ENCODE data around the gene FKBP1C.
"Not testable (repeated sequence)": the region's sequence is repeated elsewhere in the genome, so short reads cannot be mapped to it uniquely, and the experiment has no call there.

FKBP1C gene

DNA sequence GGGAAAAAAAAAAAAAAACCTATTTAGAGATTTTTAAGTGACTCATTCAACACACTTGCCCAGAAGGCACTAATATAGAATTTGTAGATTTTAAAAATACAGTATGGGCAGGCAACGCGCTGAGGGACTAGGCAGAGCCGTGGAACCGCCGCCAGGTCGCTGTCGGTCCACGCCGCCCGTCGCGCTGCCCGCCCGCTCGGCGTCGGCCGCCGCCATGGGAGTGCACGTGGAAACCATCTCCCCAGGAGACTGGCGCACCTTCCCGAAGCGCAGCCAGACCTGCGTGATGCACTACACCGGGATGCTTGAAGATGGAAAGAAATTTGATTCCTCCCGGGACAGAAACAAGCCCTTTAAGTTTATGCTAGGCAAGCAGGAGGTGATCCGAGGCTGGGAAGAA, at the start of gene FKBP1C:
FKBP1C (plus strand) TSS at position 127 of the 400 bp plus-strand sequence.
- not testable (repeated sequence) for H3K9ac ChIP-seq, H3K27me3 ChIP-seq, H3K4me1 ChIP-seq, H3K27ac ChIP-seq, H3K4me3 ChIP-seq, H3K4me2 ChIP-seq, H4K20me1 ChIP-seq, H3K36me3 ChIP-seq
- peaks cover 26% of the 10 kb centered on the region for H3K9me3 ChIP-seq

- not testable (repeated sequence) for H3K27me3 ChIP-seq, H3K4me2 ChIP-seq, H4K20me1 ChIP-seq, H3K9ac ChIP-seq, H3K27ac ChIP-seq, H3K4me3 ChIP-seq, H3K36me3 ChIP-seq, H3K4me1 ChIP-seq
- peaks cover 14% of the 10 kb centered on the region for H3K9me3 ChIP-seq
Observed at GRCh38 chr6:63164047-63164803, 47.0 kb upstream of the FKBP1C start.

GRCh38 chr6:63174173-63174572, 37.1 kb upstream of the FKBP1C start:
- H3K9ac ChIP-seq: no peak overlapping the region
- H3K27me3 ChIP-seq: no peaks in the 10 kb centered on the region
- no peak for TF ChIP-seq Cebpa-rat (IDR thresholded peaks at IDR 0.05)
- H4K20me1 ChIP-seq: no peaks in the 10 kb centered on the region
- H3K36me3 ChIP-seq: no peaks in the 10 kb centered on the region
- H3K4me1 ChIP-seq: no peaks in the 10 kb centered on the region
- no peaks in the 10 kb centered on the region for H3K9me3 ChIP-seq
- H3K4me2 ChIP-seq: no peak overlapping the region
- H3K4me3 ChIP-seq: no peak overlapping the region
- no peak overlapping the region for H3K27ac ChIP-seq

DNA sequence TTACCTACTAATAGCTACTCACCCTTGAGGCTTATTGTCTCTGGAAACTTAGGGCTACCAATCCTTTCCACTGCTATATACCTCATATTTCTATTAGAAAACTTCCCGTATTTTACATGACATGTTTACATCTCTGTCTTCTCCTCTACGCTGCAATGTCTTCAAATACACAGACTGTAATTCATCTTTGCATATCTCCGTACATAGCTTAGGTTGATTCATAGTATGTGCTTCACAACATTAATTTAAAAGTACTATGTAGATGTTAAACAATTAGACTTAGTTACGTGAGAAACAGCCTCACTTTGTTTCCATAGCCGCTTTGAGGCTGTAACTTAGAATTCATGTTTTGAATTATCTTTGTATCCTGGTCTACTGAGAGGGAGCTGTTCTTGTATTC, 35.1 kb upstream of the FKBP1C start:
- no peaks in the 10 kb centered on the region for H3K27me3 ChIP-seq
- H3K9me3 ChIP-seq: no peaks in the 10 kb centered on the region
- no peak overlapping the region for H3K4me3 ChIP-seq
- no peaks in the 10 kb centered on the region for H3K4me1 ChIP-seq
- no peaks in the 10 kb centered on the region for H3K36me3 ChIP-seq
- no peak overlapping the region for H3K9ac ChIP-seq
- H4K20me1 ChIP-seq: no peaks in the 10 kb centered on the region
- no peak overlapping the region for H3K27ac ChIP-seq
- no peak overlapping the region for H3K4me2 ChIP-seq
- no peak for TF ChIP-seq Cebpa-rat (IDR thresholded peaks at IDR 0.05)

DNA sequence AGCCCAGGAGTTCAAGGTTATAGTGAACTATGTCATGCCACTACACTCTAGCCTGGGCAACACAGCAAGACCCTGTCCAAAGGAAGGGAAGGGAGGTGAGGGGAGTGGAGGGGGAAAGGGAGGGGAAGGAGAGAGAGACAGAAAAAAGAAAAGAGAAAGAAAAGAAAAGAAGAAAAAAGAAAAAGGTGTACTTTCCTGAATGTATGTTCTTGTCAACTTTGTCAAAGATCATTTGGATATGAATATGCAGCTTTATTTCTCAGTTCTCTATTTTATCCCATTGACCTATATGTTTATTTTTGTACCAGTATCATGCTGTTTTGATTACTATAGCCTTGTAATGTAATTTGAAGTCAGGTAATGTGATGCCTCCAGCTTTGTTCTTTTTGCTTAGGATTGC, 30.9 kb upstream of the FKBP1C start:
- Histone ChIP-seq H4K20me1 (no peaks in the 10 kb centered on the region), H3K9me3 (no peaks in the 10 kb centered on the region), H3K36me3 (no peaks in the 10 kb centered on the region), H3K27ac (no peak overlapping the region), H3K27me3 (no peaks in the 10 kb centered on the region), H3K9ac (no peak overlapping the region), H3K4me2 (no peak overlapping the region), H3K4me1 (no peaks in the 10 kb centered on the region), H3K4me3 (no peak overlapping the region)
- no peak for TF ChIP-seq Cebpa-rat (IDR thresholded peaks at IDR 0.05)

GRCh38 chr6:63186970-63187369, 24.3 kb upstream of the FKBP1C start:
- H3K4me3 ChIP-seq: no peak overlapping the region
- H3K27me3 ChIP-seq: no peaks in the 10 kb centered on the region
- H4K20me1 ChIP-seq: no peaks in the 10 kb centered on the region
- H3K36me3 ChIP-seq: no peaks in the 10 kb centered on the region
- no peak overlapping the region for H3K4me2 ChIP-seq
- TF ChIP-seq Cebpa-rat (IDR thresholded peaks at IDR 0.05): no peak
- no peaks in the 10 kb centered on the region for H3K9me3 ChIP-seq
- no peak overlapping the region for H3K27ac ChIP-seq
- no peak overlapping the region for H3K9ac ChIP-seq
- no peaks in the 10 kb centered on the region for H3K4me1 ChIP-seq

GRCh38 chr6:63188828-63189227, 22.4 kb upstream of the FKBP1C start:
- no peak overlapping the region for H3K4me3 ChIP-seq
- no peak for TF ChIP-seq Cebpa-rat (IDR thresholded peaks at IDR 0.05)

GRCh38 chr6:63193324-63193723, 17.9 kb upstream of the FKBP1C start:
- no peaks in the 10 kb centered on the region for H3K36me3 ChIP-seq
- H3K27ac ChIP-seq: no peak overlapping the region
- no peaks in the 10 kb centered on the region for H4K20me1 ChIP-seq
- no peaks in the 10 kb centered on the region for H3K9me3 ChIP-seq
- TF ChIP-seq Cebpa-rat (IDR thresholded peaks at IDR 0.05): no peak
- no peak overlapping the region for H3K4me3 ChIP-seq
- no peaks in the 10 kb centered on the region for H3K27me3 ChIP-seq
- H3K9ac ChIP-seq: no peak overlapping the region
- no peak overlapping the region for H3K4me2 ChIP-seq
- no peaks in the 10 kb centered on the region for H3K4me1 ChIP-seq

More at GRCh38 chr6:63188828-63189227, 22.4 kb upstream of the FKBP1C start:
- Histone ChIP-seq H3K4me1 (no peaks in the 10 kb centered on the region), H3K27ac (no peak overlapping the region), H3K9ac (no peak overlapping the region), H4K20me1 (no peaks in the 10 kb centered on the region), H3K27me3 (no peaks in the 10 kb centered on the region), H3K36me3 (no peaks in the 10 kb centered on the region), H3K4me2 (no peak overlapping the region), H3K9me3 (no peaks in the 10 kb centered on the region)

DNA sequence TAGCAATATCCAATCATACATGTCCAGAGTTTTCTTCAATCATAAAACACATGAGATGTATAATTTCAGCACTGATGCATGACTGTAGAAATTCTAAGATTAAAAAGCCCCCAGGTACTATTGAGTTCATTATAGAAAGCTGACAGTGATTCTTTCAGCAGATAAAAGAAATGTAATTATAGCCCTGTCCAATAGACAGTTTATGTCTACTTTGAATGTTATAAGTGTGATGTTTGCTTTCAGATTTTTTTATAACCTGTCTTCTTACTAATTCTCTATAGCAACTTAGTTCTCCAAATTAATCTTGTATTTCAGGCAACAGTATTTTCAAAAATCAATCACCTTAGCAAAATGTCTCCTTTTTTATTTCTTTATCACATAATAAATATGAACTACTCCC, 13.5 kb upstream of the FKBP1C start:
- Histone ChIP-seq H3K4me1 (no peaks in the 10 kb centered on the region), H3K4me3 (no peak overlapping the region), H3K9me3 (peaks cover 7% of the 10 kb centered on the region), H3K9ac (no peak overlapping the region), H3K36me3 (no peaks in the 10 kb centered on the region), H3K27ac (no peak overlapping the region), H3K4me2 (no peak overlapping the region), H3K27me3 (no peaks in the 10 kb centered on the region), H4K20me1 (no peaks in the 10 kb centered on the region)
- TF ChIP-seq Cebpa-rat (IDR thresholded peaks at IDR 0.05): no peak

DNA sequence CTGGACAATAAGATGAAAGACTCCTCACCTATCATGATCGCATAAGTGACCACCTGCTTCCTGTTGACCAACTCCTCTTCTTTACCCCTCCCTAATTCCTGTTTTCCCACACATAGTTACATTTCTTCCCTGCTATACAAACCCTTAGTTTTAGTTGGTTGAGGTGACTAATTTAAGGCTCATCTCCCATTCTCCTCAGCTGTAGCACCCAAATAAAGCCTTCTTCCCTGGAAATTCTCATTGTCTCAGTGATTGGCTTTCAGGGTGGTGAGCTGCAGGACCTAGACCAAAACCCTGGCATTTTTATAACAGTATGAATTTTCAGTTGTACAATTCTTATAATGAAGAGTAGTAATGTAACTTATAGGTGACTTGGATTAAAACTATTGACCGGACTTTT, 2.1 kb downstream of the FKBP1C start:
- Histone ChIP-seq H3K4me2 (no peak overlapping the region), H3K36me3 (no peaks in the 10 kb centered on the region), H3K9ac (no peak overlapping the region), H3K4me3 (no peak overlapping the region), H4K20me1 (no peaks in the 10 kb centered on the region), H3K27me3 (no peaks in the 10 kb centered on the region), H3K4me1 (no peaks in the 10 kb centered on the region), H3K27ac (no peak overlapping the region), H3K9me3 (peaks cover 26% of the 10 kb centered on the region)
- no peak for TF ChIP-seq Cebpa-rat (IDR thresholded peaks at IDR 0.05)

DNA sequence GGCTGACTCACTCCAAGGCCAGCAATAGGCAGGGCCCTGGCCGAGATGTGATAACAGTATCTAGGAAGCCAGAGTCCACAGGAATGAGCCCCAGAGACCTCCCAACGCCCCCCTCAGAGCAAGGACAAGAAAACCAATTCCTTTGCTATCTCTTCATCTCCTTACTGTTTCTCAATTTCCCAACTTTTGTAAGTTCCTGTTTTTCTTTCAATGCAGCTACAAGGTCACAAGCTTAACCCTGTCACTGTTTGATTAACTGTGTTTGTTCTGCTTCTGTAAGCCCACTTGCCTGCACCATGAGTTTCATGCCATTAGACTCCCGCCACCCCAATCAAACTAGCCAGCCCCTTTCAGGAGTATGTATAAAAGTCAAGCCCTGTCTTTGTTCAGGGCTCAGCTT, 3.5 kb downstream of the FKBP1C start:
- H3K36me3 ChIP-seq: no peaks in the 10 kb centered on the region
- no peak overlapping the region for H3K4me3 ChIP-seq
- H3K27me3 ChIP-seq: no peaks in the 10 kb centered on the region
- H4K20me1 ChIP-seq: no peaks in the 10 kb centered on the region
- H3K9me3 ChIP-seq: peaks cover 26% of the 10 kb centered on the region
- H3K4me1 ChIP-seq: no peaks in the 10 kb centered on the region
- no peak for TF ChIP-seq Cebpa-rat (IDR thresholded peaks at IDR 0.05)
- H3K27ac ChIP-seq: no peak overlapping the region
- H3K9ac ChIP-seq: no peak overlapping the region
- H3K4me2 ChIP-seq: no peak overlapping the region

All from BLaER1 (cell line).